AG20443 (cell line): ENCODE results near the gene CYP46A1.

Experiments used
- DNase-seq: peaks from one replicate; pipeline ENCODE4 v3.0.0; 2012; ENCODE audit warnings: low spot score, mixed read lengths

Gene CYP46A1

GRCh38 chr14:99716091-99716849 lies 32.2 kb downstream of the CYP46A1 start:
- peak; percentile 3 for DNase-seq

DNA sequence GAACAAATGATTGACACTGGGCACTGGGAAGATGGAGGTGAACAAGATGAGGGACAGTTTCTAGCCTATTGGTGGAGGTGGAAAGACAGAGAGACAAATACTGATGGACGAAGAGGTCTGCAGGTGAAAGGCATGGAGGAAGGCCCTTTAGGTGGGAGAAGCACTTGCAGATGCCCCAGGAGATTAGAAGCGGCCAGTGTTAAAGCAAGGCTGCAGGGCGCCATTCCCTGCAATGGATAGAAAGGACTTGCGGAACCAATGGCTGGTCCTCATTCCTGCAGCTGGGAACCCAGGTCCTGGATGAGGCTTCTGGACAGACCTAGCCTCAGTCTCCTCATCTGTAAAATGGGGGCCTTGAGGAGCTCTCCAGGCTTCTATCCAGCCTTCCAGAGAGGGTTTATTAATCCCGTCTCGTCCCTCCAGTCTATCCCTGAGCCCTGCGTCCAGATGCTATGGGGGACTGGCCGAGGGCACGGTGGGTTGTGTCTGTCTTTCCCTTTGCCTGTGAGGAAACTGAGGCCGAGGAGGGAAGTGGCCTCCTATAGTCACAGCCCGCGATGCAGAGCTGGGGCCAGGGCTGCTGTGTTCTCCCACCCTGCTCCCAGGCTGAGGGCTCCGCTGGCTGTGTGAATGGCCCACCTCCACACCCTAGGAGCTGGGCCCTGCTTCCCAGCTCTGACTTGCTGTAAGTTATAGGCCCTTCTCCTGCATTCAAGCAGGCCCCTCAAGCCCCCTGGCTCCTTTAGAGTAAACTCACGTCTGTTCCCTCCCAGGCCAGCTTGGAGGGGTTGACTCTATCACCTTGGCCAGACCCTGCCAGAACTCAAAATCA lies 33.0 kb downstream of the CYP46A1 start:
- DNase-seq = peak; percentile 2

DNA sequence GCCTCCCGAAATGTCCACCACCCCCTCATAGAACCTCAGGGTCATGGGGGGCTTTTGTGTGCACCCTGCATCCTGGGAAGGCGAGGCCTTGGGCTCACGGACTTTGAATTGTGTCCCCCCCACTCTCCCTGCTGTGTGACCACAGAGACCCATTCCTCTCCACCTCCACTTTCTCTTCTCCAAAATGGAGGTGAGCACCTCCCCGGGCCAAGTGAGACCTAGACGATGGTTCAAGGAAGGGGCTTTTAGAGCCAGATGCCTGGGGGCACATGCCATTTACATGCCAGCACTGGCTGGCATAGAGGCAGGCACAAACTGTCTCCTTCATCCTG lies 33.5 kb downstream of the CYP46A1 start:
- DNase-seq = peak; percentile 2

DNA sequence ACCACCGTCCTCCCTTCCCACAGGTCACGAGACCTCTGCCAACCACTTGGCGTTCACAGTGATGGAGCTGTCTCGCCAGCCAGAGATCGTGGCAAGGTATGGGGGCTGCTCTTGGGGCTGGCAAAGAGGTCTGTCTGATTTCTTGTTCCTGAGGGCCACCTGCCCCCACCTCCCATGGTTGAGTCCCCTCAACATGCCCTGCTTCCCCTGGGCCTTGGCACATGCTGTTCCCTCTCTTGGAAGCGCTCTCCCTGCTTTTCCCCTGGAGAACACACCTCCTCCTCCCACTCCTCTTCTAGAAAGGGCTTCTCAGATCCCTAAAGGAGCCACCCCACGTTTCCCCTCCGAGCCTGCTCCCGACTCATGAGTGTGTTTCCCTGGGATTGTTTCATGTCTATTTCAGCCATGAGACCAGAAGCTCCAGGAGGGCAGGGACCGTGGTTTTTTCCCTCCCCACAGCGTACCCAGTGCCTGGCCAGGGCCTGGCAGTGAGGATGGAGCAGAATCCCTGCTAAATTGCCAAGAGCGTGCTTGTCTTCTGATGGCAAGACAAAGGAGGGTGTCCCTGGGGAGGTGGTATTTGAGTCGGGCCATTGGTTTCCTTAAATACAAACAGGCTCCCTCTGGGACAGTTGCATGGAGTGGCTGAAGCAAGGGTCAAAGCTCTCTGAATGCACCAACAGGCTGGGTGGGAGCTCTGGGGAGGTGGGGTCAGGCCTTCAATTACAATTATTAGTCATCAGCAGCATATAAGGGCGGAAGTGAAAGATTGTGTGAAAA lies 34.1 kb downstream of the CYP46A1 start:
- no peak for DNase-seq

GRCh38 chr14:99718811-99719192 lies 34.7 kb downstream of the CYP46A1 start:
- DNase-seq = no peak

DNA sequence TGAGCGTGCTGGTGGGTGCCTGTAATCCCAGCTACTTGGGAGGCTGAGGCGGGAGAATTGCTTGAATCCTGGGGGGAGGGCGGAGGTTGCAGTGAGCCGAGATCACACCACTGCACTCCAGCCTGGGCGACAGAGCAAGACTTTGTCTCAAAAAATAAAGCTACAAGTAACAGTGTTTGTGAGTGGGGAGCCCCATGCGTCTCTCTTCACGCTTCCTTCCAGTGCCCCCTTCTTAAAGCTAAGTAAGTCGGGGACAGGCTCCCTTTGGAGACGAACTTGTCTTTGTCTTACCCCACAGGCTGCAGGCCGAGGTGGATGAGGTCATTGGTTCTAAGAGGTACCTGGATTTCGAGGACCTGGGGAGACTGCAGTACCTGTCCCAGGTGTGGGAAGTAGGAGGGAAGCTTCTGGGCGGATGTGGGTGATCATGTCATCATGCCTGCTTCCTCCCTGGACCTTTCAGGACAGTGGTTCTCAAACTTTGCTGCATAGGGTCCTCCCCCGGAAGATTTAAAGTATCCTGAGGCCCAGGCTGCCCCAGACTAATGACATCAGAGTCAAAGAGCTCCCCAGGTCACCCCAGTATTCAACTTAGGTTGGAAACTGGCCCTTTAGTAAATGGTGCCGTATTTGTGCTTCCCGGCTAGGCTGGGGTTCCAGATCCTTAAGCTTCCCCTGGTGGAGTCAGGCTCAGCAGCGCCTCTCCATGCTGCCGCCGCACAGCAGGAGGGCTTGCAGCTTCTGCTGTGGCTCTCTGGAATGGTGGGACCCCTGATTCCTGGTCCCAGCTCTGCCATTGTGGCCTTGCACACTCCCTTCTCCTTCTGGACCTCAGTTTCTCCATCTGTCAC lies 37.1 kb downstream of the CYP46A1 start:
- DNase-seq = no peak

GRCh38 chr14:99721792-99722516 lies 37.9 kb downstream of the CYP46A1 start:
- no peak for DNase-seq

- DNase-seq = no peak
These were observed 38.6 kb downstream of the CYP46A1 start for GRCh38 chr14:99722741-99723140.

GRCh38 chr14:99724196-99724891 lies 40.2 kb downstream of the CYP46A1 start:
- DNase-seq = no peak

DNA sequence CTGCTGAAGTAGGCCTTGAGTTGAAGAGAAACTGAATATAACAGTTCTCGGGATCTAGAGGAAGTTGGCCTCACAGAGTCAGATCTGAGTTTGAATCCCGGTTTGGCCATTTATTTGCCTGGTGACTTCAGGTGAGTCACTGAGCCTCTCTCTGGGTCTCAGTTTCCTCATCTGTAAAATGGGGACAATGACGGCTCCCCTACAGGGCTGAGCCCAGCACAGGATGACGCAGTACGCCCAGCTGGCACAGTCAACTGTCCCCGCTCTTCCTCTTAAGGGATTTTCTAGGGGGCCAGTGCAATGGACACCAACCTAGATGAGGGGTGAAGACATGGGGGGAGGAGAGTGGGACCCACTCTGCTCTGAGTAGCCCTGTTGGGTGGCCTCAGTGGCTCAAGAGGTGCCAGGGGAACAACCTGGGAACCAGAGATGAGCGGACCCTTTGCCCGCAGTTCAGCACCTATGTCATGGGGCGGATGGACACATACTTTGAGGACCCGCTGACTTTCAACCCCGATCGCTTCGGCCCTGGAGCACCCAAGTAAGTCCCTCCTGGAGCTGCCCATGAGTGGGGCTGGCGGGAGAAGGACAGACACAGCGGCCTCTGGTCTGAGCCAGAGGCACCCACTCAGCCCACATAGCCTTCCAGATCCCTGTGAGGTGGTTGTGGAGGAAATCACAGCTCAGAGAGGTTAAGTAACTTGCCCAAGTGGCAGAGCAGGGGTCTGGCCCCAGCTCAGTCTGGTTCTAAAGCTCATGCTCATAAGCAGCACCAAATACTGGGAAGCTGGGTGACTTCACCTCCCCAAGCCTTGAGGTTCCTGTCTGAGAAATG lies 41.1 kb downstream of the CYP46A1 start:
- DNase-seq = no peak

DNA sequence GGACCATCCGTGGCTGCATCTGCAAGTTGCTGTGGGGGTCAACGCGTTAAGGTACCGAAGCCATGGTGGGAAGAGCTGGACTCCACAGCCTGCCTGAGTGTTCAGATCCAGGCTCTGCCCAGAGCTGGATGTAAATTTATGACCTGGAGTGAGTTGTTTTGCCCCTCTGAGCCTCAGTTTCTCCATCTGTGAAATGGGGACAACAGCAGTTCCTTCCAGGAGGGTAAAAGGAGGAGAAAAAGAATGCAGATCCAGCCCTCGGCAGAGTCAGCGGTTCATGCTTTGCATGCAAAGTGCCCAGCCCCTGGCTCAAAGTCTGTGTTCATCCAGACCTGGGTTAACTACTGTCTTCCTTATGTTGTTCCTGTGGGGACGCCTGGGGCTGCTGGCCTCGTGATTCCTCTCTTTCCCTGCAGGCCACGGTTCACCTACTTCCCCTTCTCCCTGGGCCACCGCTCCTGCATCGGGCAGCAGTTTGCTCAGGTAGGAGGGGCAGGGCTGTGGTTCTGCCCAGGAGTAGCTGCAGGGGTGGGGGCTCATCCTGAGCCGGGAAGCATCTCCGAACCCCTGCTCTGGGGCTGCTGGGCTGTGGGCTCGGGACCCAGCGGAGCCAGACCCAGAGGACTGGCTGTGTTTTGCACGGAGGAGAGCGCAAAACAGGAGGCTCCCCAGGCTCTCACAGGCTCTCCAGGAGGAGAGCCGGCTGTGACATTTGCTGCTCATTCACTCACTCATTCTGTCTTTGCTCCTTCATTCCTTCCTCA lies 41.9 kb downstream of the CYP46A1 start:
- DNase-seq = no peak

DNA sequence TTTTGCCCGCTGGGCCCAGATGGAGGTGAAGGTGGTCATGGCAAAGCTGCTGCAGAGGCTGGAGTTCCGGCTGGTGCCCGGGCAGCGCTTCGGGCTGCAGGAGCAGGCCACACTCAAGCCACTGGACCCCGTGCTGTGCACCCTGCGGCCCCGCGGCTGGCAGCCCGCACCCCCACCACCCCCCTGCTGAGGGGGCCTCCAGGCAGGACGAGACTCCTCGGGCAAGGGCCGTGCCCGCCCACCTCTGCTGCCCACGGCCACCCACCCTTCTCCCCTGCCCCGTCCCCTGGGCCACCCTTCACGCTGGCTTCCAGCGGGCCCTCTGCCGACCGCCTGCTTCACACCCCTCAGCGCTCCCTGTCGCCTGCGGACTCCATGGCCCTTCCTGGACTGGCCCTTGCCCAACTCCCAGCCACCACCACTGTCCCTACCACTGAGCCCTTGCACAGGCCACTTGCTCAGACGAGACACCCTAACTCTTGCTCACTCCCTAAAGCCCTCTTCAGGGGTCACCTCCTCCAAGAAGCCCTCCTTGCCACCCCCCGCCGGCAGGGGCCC lies 42.5 kb downstream of the CYP46A1 start:
- no peak for DNase-seq

GRCh38 chr14:99727096-99727870 lies 43.2 kb downstream of the CYP46A1 start:
- no peak for DNase-seq

DNA sequence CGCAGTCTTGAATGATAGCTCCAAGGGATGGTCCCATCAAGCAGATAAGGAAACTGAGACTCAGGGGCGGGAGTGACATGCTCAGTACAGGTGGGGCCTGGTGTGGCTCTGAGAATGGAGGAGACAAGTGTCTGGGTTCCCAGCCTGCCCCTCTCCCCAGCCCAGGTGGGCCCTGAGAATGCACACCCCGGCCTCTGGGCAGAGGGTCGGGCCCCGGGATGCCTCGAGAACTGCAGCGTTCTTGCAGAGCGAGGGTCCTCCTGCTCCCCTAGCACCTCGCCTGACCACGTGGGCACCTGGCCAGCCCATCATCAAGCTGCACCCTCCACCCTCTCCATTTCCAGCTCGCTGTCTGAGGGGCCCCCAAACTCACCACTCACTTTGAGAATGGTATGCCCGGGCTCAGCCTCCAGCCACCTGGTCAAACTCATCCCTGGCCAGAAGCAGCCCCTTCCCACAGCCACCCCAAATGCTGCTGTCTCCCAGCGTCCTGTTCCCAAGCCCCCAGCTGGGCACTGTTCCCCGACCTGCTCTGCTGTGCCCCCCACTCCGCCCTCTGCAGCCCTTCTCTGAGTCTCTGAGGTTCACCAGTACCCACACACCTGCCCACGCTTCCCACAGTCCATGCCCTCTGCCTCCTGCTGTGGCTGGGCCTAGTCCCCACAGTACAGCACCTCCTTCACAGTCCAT lies 44.3 kb downstream of the CYP46A1 start:
- no peak for DNase-seq

- no peak for DNase-seq
These were observed 44.9 kb downstream of the CYP46A1 start for GRCh38 chr14:99728981-99729451.

GRCh38 chr14:99729991-99730875 lies 46.1 kb downstream of the CYP46A1 start:
- peak; percentile 93 for DNase-seq
